HCEC 1CT (cell line): Measurements from ENCODE around the gene CXCR6.

Experiments used
- DNase-seq: peaks from one replicate; pipeline ENCODE4 v3.0.0-alpha.2; 2017

The CXCR6 gene

GRCh38 chr3:45922950-45923590, 20.2 kb upstream of the CXCR6 start:
- no peak for DNase-seq

GRCh38 chr3:45923755-45924154, 19.5 kb upstream of the CXCR6 start:
- DNase-seq, result peak; percentile 22

DNA sequence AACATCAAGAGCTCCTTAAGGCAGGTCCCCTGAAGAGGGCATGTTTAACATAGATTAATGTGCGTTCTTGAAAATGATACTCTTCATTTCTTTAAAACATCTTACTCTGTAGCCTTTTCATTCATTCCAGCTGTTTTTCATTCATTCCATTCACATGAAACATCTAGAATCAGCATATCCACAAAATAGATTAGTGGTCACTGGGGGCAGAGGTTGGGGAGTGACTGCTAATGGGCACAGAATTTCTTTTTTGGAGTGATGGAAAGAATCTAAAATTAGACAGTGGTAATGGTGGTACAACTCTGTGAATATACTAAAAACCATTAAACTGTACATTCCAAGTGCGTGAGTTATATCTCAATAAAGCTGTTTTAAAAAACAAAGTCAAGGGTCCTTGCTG, 15.4 kb upstream of the CXCR6 start:
- DNase-seq, result peak; percentile 51

DNA sequence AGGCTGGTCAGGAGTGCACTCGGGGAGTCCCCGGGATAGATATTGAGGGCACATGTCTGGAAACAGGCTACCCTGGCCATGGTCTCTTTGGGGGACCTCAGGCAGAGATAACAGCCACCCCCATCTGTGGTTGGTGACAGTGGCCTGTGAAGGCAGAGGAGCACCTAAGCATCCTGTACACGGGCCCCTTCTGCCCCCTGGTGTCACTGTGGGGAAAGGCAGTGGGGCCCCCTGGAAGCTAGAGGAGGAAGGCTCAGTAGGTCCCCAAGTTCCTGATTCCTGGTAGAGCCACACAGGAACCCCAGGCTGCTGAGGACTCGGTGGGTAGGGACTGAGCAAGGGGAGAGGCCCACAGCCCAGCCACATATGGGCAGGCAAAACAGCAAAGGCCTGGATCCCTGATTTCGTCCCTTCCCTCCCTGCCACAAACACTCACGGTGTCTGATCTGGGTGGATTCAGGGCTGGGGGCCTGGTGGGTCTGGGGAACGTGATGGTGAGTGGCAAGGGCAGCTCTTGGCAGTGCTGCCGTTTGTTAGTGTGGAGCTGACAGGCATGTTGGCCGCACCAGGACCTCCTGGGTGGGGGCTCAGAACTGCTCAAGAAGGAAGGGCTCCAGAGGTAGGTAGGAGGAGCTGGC, 14.1 kb upstream of the CXCR6 start:
- peak; percentile 40 for DNase-seq

- DNase-seq, result no peak
Observed at GRCh38 chr3:45931496-45931895, 11.8 kb upstream of the CXCR6 start.

GRCh38 chr3:45932112-45932511, 11.2 kb upstream of the CXCR6 start:
- no peak for DNase-seq

DNA sequence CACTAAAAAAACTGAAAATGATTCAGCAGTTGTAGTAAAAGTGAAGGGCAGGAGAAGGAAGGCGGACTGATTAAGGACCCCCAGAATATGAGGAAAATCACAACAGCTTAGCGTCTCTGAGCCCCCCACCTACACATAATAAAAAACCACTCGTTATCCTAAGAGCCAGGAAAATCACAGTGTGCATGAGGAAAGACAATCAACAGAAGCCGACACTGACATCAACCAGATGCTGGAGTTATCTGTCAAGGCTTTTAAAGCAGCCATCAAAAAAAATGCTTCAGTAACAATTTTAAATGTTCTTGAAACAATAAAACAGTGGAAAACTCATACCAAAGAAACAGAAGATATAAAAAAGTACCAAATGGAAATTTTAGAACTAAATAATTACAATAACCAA, 9.7 kb upstream of the CXCR6 start:
- no peak for DNase-seq

- DNase-seq, result no peak
Observed at GRCh38 chr3:45936261-45936660, 7.0 kb upstream of the CXCR6 start.

GRCh38 chr3:45937206-45938042, 5.8 kb upstream of the CXCR6 start:
- DNase-seq, result no peak

- no peak for DNase-seq
Observed at GRCh38 chr3:45938043-45938435, 5.2 kb upstream of the CXCR6 start.

DNA sequence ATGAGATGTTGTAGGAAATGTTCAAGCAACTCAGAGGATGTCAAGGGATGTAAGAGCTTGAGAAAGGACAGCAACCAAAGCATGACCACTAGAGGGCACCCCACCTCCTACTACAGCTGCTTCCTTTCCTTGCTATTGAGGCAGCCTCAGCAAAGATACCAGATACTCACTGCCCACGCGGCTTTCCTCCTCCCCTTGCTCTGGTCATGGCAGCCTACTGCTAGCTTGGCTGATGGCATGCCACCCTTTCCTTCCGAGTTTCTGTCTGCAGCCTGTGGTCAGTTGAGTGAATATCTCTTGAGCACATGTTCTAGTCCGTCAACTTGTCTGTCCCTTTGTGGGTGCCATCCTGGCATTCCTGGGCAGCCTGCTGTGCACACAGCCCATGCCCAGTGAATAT, 4.4 kb upstream of the CXCR6 start:
- DNase-seq, result peak; percentile 80

- no peak for DNase-seq
Observed at GRCh38 chr3:45939341-45939771, 3.9 kb upstream of the CXCR6 start.

DNA sequence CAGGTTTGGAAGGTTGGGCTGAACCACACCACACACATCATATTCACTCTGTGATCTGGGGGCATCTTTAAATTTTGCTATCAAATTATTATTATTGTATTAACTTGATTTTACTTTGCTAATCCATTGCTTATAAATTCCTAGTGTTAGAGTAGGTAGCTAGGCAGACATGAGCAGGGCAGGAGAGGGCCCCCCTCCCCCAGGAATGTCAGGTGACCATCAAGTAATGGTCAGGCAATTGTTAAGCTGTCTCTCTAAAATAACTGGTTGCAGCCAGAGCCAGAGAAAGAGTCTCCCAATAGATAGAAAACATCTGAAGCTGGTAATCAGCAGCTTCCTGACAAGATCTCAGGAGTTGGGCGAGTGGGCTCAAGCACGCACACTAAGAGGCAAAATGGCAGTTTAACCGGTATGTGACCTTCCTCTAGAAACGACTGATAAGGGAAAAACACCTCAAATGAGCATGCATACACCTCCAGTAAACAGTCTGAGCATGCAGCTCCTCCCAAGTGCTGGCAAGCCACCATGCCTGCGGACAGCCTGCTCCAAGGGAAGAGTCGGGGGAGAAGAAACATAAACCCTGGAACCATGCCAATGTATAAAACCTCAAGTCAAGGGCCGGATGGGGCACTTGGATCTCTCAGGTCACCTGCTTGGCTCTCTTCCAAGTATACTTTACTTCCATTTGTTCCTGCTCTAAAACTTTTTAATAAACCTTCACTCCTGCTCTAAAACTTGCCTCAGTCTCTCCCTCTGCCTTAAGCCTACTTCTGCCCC, 3.1 kb upstream of the CXCR6 start:
- no peak for DNase-seq

- DNase-seq, result no peak
Observed at GRCh38 chr3:45940781-45941365, 2.4 kb upstream of the CXCR6 start.

- DNase-seq, result no peak
Observed at GRCh38 chr3:45942051-45942825, 1.0 kb upstream of the CXCR6 start.

- no peak for DNase-seq
Observed at GRCh38 chr3:45944830-45945620, 1.8 kb downstream of the CXCR6 start.

DNA sequence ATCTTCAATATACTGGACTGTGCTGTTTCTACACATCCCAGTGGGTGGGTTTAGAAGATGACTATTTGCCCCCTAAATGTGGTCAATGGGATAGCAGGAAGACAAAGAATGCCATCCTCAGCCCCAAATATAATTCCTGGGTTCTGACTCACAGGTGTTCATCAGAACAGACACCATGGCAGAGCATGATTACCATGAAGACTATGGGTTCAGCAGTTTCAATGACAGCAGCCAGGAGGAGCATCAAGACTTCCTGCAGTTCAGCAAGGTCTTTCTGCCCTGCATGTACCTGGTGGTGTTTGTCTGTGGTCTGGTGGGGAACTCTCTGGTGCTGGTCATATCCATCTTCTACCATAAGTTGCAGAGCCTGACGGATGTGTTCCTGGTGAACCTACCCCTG, 3.0 kb downstream of the CXCR6 start:
- no peak for DNase-seq

DNA sequence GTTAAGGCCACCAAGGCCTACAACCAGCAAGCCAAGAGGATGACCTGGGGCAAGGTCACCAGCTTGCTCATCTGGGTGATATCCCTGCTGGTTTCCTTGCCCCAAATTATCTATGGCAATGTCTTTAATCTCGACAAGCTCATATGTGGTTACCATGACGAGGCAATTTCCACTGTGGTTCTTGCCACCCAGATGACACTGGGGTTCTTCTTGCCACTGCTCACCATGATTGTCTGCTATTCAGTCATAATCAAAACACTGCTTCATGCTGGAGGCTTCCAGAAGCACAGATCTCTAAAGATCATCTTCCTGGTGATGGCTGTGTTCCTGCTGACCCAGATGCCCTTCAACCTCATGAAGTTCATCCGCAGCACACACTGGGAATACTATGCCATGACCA, 3.6 kb downstream of the CXCR6 start:
- DNase-seq, result no peak

GRCh38 chr3:45947361-45947760, 4.1 kb downstream of the CXCR6 start:
- no peak for DNase-seq

DNA sequence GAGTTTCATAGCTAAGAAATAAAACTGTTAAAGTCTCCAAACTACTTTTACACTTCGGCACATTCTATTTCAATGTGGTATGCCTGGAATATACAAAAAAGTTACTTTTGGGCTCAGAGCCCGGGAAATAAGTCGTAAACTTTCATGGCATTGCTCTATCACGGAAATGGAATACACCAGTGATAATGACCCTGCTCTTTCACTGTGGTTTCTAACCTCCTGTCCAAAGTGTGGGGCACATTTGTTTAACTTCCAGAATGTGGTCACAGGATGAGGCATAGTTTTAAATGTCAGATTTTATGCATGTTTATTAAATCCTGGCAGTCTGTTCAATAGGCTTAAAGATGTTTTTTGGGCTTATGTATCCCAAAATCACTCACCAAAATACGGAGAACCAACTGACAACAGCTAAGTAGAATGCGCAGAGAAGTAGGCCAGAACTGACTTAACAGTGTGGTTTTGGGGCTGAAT, 5.1 kb downstream of the CXCR6 start:
- DNase-seq, result peak; percentile 68

GRCh38 chr3:45948881-45949280, 5.6 kb downstream of the CXCR6 start:
- no peak for DNase-seq
